BE2C (cell line): ENCODE results near the gene BST1.

Experiments used
- DNase-seq: peaks from one replicate; pipeline ENCODE4 v3.0.0-alpha.2; 2020
- H3K27me3 ChIP-seq: fragments of 250-450 bp; sonication (Bioruptor Pico); 2 replicates; pipeline ENCODE4 v1.5.1; 2020; ENCODE audit warnings: mild to moderate bottlenecking
- H3K36me3 ChIP-seq: fragments of 250-450 bp; sonication (Bioruptor Pico); 2 replicates; pipeline ENCODE4 v1.5.1; 2020; ENCODE audit warnings: mild to moderate bottlenecking
- H3K4me1 ChIP-seq: fragments of 250-450 bp; sonication (Bioruptor Pico); 2 replicates; pipeline ENCODE4 v1.5.1; 2020
- H3K4me3 ChIP-seq: 2 replicates; pipeline ENCODE4 v1.5.1; 2011; ENCODE audit warnings: low read depth, low read length
- H3K9me3 ChIP-seq: fragments of 250-450 bp; sonication (Bioruptor Pico); 2 replicates; pipeline ENCODE4 v1.5.1; 2020
- CTCF ChIP-seq: IDR thresholded peaks from 2 replicates; pipeline ENCODE4 v1.5.1; 2012; ENCODE audit warnings: mild to moderate bottlenecking, low read depth, low read length

The BST1 gene

GRCh38 chr4:15711762-15712161 is 8.9 kb downstream of the BST1 start:
- Histone ChIP-seq H3K4me3 (no peak overlapping the region), H3K4me1 (no peaks in the 10 kb centered on the region), H3K9me3 (no peaks in the 10 kb centered on the region), H3K36me3 (no peaks in the 10 kb centered on the region), H3K27me3 (no peaks in the 10 kb centered on the region)
- no peak for TF ChIP-seq CTCF
- no peak for DNase-seq

- no peaks in the 10 kb centered on the region for H3K36me3 ChIP-seq
- no peak for TF ChIP-seq CTCF
- no peak for DNase-seq
- H3K4me1 ChIP-seq: no peaks in the 10 kb centered on the region
- no peaks in the 10 kb centered on the region for H3K9me3 ChIP-seq
- H3K4me3 ChIP-seq: no peak overlapping the region
- H3K27me3 ChIP-seq: no peaks in the 10 kb centered on the region
Observed at GRCh38 chr4:15712214-15712613, 9.3 kb downstream of the BST1 start.

- TF ChIP-seq CTCF: no peak
- no peaks in the 10 kb centered on the region for H3K27me3 ChIP-seq
- no peaks in the 10 kb centered on the region for H3K36me3 ChIP-seq
- DNase-seq: no peak
- no peaks in the 10 kb centered on the region for H3K9me3 ChIP-seq
- H3K4me1 ChIP-seq: no peaks in the 10 kb centered on the region
- H3K4me3 ChIP-seq: no peak overlapping the region
Observed at GRCh38 chr4:15714141-15714540, 11.3 kb downstream of the BST1 start.

- Histone ChIP-seq H3K27me3 (no peaks in the 10 kb centered on the region), H3K4me3 (no peak overlapping the region), H3K36me3 (no peaks in the 10 kb centered on the region), H3K9me3 (no peaks in the 10 kb centered on the region), H3K4me1 (no peaks in the 10 kb centered on the region)
- TF ChIP-seq CTCF: no peak
- no peak for DNase-seq
Observed at GRCh38 chr4:15714646-15715435, 12.0 kb downstream of the BST1 start.

GRCh38 chr4:15716115-15716514 is 13.2 kb downstream of the BST1 start:
- no peaks in the 10 kb centered on the region for H3K9me3 ChIP-seq
- no peak for TF ChIP-seq CTCF
- no peaks in the 10 kb centered on the region for H3K27me3 ChIP-seq
- H3K36me3 ChIP-seq: no peaks in the 10 kb centered on the region
- no peak overlapping the region for H3K4me3 ChIP-seq
- H3K4me1 ChIP-seq: no peaks in the 10 kb centered on the region
- DNase-seq: no peak

- Histone ChIP-seq H3K9me3 (no peaks in the 10 kb centered on the region), H3K4me1 (no peaks in the 10 kb centered on the region), H3K4me3 (no peak overlapping the region), H3K27me3 (no peaks in the 10 kb centered on the region), H3K36me3 (no peaks in the 10 kb centered on the region)
- no peak for DNase-seq
- no peak for TF ChIP-seq CTCF
Observed at GRCh38 chr4:15717086-15717485, 14.2 kb downstream of the BST1 start.
